NCI-H82 treated with DMSO at 0.1 percent for 48 hours (cell line): ENCODE data around the gene CEACAM18.

Experiments
- DNase-seq: peaks from one replicate; lab custom pipeline; 2025; ENCODE audit not compliant: unreplicated experiment; lab: John Stamatoyannopoulos, UW

Gene CEACAM18

GRCh38 chr19:51525651-51526050 lies 47.3 kb downstream of the CEACAM18 start:
- no peak for DNase-seq

DNA sequence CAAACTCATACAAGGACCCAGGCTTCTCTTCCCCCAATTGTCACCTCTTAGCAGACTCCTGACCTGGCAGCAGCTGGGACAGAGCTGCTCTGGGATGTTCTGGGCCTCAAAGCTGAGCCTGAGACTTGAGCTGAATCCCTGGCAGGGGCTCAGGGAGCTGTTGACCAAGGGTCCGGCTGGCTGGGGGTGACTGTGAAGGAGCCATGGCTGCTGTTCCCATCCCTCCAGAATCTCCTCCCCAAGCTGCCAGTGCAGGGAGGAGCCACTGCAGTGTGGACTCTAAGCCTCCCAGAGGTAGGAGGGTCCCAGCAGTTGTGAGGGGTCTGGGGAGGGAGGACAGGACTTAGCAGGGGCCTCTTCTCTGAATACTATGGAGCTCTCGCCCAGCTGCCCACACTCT lies 51.0 kb downstream of the CEACAM18 start:
- DNase-seq, result no peak

DNA sequence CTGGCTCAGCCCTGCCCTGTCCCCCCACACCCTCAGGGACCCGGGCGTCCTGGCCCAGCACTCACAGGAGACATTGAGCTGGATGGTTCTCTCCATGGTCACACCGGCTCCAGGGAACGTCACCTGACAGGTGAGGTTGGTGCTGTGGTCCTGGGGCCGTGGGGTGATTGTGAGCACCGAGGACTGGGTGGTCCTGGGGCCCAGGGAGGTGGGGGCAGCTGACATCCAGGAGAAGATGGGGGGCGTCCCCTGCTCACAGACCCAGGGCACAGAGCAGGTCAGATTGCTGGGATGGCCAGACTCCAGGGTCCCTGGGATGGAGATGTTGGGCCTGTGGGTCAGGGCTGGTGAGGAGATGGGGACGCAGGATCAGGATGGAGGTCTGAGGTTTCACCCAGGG lies 52.3 kb downstream of the CEACAM18 start:
- DNase-seq, result no peak

GRCh38 chr19:51531349-51532315 lies 53.3 kb downstream of the CEACAM18 start, which contains the start of gene SIGLEC6:
TSS of gene SIGLEC6 (minus strand) at chr19:51531670. CDS start at chr19:51531648, 22 bp downstream.
- DNase-seq, result no peak

DNA sequence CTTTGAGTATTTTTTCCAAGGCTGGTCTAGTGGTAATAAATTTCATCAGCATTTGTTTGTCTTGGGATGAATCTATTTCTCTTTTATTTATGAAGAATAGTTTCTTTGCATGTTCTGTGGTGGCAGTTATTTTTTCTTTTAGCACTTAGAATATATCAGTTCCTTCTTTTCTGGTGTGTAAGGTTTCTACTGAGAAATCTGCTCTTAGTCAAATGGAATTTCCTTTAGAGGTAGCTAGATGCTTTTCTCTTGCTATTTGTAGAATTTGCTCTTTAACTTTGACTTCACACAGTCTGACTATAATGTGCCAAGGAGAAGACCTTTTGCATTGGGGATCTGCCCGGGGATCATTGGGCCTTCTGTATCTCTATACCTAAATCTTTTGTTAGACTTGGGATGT lies 57.2 kb downstream of the CEACAM18 start:
- no peak for DNase-seq

DNA sequence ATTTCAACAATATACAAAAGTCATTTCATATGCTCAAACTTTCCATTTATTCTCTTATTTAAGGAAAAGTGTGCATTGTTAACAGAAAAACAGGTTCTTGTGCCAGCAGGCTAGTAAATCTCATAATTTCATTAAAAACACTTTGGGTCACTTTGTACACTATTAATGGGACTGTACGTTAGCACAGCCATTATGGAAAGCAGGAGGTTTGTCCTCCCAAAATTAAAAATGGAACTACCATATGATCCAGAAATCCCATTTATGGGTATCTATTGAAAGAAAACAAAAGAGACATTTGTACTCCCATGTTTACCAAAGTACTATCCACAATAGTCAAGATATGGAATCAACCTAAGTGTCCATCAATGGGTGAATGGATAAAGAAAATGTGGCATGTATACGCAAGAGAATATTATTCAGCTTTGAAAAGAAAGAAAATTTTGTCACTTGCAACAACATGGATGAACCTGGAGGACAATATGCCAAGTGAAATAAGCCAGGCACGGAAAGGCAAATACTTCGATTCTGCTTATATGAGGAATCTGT lies 61.6 kb downstream of the CEACAM18 start:
- DNase-seq, result no peak
